C4-2B (cell line): ENCODE measurements around the gene FAHD2A.
A peak's percentile ranks its signal among the peaks of the same experiment; 100 is the strongest.

Source experiments
- H3K27ac ChIP-seq: fragments of 450-650 bp; 2 replicates; pipeline ENCODE4 v1.5.1; 2017
- ZFX ChIP-seq: fragments of 450-650 bp; IDR thresholded peaks from 2 replicates; pipeline ENCODE4 v1.6.1; 2017
- TF ChIP-seq, protein P1 (sequence below): fragments of 450-650 bp; conservative IDR thresholded peaks from 2 replicates; pipeline ENCODE4 v1.5.1; 2017; ENCODE audit warnings: mild to moderate bottlenecking

Gene FAHD2A

DNA sequence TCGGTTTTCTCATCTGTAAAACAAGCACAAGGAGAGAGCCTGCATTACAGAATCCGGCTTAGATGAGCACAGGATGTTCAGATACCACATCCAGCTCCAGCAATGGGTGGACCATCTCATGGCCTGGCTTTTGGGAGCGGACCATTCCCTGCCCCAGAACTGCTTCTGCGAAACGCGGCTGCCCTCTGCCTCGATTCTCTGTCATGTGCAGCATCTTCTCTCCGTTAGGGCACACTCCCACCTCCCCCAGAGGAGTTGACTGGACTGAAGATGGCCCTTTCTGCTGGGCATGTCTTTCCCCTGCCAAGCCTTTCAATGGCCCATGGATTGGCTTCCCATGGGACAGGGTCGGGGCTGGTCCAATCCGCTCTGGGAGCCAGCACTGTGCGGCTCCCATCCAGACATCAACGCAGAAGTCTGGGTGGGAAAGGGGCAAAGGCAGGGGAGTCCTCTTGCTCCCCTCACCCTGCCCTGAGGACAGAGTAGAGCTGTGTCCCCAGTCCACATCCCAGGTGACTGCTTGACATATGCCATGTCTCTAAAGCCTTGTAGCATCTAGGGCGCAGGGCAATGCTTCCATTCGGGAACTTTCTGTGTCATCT is 14.3 kb upstream of the FAHD2A start:
- no peak overlapping the region for H3K27ac ChIP-seq
- TF ChIP-seq, protein P1, sequence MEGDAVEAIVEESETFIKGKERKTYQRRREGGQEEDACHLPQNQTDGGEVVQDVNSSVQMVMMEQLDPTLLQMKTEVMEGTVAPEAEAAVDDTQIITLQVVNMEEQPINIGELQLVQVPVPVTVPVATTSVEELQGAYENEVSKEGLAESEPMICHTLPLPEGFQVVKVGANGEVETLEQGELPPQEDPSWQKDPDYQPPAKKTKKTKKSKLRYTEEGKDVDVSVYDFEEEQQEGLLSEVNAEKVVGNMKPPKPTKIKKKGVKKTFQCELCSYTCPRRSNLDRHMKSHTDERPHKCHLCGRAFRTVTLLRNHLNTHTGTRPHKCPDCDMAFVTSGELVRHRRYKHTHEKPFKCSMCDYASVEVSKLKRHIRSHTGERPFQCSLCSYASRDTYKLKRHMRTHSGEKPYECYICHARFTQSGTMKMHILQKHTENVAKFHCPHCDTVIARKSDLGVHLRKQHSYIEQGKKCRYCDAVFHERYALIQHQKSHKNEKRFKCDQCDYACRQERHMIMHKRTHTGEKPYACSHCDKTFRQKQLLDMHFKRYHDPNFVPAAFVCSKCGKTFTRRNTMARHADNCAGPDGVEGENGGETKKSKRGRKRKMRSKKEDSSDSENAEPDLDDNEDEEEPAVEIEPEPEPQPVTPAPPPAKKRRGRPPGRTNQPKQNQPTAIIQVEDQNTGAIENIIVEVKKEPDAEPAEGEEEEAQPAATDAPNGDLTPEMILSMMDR: no peak
- TF ChIP-seq ZFX: no peak

DNA sequence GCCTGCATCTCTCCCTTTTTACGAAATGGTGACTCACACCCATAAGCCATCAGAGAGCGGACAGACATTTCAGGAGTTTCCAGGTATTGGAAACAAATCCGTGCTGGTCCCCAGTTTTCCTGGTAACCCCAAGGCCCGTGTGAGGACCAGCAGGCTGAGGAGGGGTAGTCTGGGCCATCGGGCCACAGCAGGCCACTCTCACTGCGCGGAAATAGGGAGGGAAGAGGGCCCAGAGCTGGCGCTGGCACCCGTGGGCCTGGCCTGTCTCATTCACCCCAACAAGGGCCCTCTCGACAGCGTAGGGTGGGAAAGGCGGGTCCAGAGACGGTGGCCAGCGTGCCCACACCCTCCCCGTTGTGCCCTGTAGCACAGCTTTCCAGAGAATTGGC is 13.7 kb upstream of the FAHD2A start:
- no peak overlapping the region for H3K27ac ChIP-seq
- TF ChIP-seq ZFX: no peak
- TF ChIP-seq, protein P1: no peak

DNA sequence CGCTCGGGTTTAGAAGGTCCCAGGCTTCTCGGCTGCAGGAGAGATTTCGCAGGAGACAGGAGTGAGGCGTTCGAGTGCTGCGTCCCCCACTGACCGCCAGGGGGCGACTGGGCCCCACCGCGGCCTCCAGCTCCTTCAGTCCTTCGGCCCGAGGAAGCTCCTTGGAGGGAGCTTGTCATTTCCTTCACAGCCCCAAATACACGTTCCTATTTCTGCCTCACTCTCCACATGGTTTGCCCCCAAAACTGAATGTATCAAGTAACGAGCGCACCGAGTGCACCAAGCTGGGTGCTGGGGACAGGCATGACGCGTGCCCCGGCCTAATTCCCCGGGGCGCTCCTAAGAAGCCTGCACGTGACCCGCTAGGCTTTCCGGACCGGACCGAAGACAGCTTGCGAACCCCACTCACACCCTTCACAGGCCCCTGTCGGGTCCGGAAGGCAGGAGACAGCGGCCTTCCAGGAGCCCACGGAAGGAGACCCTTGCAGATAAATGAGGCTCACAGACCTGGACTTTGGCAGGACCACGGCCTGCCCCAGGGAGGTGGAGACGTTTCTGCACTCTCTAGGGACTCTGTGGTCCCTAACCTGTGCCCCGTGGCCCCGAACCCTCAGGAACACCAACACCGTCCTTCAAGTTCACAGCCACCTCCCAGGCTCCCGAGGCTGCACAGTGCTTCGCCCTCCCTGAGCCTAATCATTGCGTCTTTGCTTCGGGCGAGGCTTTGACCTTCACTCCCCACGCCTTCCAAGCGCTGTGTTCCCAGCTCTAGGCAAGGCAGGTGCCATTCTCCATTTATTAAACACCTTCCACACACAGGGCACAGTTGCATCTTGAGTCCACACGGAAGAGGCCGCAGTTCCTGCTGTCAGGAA is 13.0 kb upstream of the FAHD2A start:
- no peak for TF ChIP-seq ZFX
- TF ChIP-seq, protein P1: peak; percentile 94
- H3K27ac ChIP-seq: no peak overlapping the region

DNA sequence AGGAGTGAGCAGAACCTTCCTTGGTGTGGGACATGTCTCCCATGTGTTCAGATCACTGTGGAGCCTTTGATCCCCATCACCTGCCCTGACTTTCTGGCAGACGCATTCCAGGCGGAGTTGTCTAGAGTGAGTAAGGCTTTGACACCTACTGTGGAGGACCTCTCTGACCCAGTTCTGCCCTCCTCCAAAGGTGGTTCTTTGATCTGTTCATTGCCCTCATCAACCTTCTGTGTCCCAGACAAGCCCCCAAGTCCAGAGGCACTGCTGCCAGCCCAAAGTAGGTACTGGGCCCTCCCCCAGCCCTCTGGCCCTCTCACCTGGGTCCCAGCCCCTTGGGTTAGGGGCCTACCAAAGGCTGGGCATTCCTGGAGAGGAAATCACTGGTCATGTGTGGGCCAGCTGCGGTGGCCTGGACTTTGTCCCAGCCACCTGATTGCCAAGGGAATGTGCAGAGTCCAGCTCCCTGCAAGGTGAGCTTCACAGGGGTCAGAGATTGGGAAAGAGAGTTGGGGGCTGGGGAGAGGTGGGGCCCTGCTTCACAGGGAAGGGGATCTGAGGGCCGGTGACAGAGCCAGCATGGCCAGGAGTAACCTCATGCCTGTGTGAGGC is 12.1 kb upstream of the FAHD2A start:
- no peak overlapping the region for H3K27ac ChIP-seq
- TF ChIP-seq, protein P1: no peak
- no peak for TF ChIP-seq ZFX

DNA sequence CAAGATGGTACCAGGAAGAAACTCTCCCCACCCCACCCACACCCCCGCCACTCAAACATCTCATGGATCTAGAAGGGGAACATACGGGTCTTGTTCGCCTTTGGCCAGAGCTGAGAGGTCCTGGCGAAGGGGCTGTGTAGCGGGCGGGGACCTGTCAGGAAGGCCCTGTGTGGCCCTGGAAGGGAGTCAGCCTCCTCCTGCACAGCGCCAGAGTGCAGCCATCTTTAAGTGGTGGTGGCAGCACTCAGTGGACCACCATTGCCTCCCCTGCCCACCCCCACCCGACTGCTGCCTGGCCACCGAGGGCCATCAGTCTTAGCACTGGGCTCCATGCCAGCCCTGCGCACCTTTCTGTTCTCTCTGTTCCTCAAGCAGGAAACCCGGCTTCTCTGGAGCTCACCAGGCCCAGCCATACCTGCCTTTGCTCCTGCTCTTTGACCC is 11.6 kb upstream of the FAHD2A start:
- TF ChIP-seq ZFX: no peak
- TF ChIP-seq, protein P1: no peak
- H3K27ac ChIP-seq: no peak overlapping the region

DNA sequence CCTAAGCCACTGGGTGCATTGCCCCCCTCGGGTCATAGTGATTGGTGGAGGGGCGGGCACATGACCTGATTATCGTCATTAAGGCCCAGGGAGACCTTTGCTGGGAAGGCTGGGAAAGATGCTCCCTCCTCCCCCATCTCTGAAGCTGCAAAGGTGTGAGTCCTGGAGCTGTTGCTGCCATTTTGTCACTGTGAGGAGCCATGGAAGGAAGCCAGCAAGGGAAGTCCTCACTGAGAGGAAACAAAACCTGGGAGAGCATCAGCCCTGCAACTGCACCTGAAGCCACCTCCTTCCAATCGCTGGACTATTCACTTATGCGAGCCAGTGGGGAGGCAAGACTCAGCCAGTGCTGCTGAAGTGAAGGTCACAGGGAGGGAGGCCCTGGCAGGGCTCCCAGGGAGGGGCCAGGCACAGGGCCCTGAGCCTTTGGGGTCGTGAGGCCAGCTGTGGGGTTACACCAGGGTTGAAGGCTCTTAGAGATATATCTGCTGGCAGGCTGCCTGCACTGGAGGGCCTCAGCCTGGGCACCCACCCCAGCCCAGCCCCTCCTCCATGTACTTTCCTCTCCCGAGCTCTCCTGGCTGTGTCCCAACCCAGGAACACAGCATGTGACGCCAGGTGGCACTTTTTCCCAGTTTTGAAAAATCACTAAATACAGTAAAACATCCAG is 10.7 kb upstream of the FAHD2A start:
- H3K27ac ChIP-seq: no peak overlapping the region
- TF ChIP-seq, protein P1: no peak
- TF ChIP-seq ZFX: no peak
